GM12878 (cell line): ENCODE data around the gene TMEM238L. TPM values are rescaled to one million over a fixed set of nuclear protein-coding genes. Genes with fewer than 3 reads are reported as not detected.

ENCODE experiments used
- ATAC-seq: fragments of 200-7000 bp; cut with Tn5 transposase; 3 replicates; pipeline ENCODE4 v1.9.1; 2020; ENCODE audit warnings: mild to moderate bottlenecking, moderate library complexity
- BruUV-seq: library from RNA; stranded (reverse); fragments of 400-500 nt; replicated peaks from 2 replicates; lab custom pipeline; 2021; lab: Mats Ljungman, UMichigan
- CTCF ChIA-PET: fragments of 300-600 bp; sonication (Branson Sonifier 250); formaldehyde crosslinking; extraction: SDS; loops from one replicate; lab custom pipeline; 2021; ENCODE audit warnings: inconsistent platforms; lab: Yijun Ruan, JAX
- POLR2A ChIA-PET: fragments of 350-600 bp; formaldehyde crosslinking; extraction: SDS; loops from one replicate; lab custom pipeline; 2021; ENCODE audit warnings: inconsistent platforms; lab: Charles Lee
- RAD21 ChIA-PET: fragments of 300-600 bp; sonication (Branson Sonifier 250); formaldehyde crosslinking; loops from one replicate; lab custom pipeline; 2023; ENCODE audit warnings: antibody characterized with exemption; ENCODE audit not compliant: unreplicated experiment; lab: Charles Lee
- SMC1A ChIA-PET: fragments of 300-600 bp; sonication (Branson Sonifier 250); formaldehyde crosslinking; loops from one replicate; lab custom pipeline; 2023; ENCODE audit not compliant: unreplicated experiment, uncharacterized antibody; lab: Charles Lee
- DNase-seq: peaks from one replicate; pipeline ENCODE4 v3.0.0-alpha.2; 2011; ENCODE audit warnings: low read depth, low spot score
- FAIRE-seq: peaks from 3 replicates; lab custom pipeline; 2011; peaks lifted over from hg19 to GRCh38; lab: Jason Lieb, UNC
- H2AFZ ChIP-seq: 2 replicates; pipeline ENCODE4 v1.6.0; 2011; ENCODE audit warnings: low read depth, low read length, control low read depth; ENCODE audit not compliant: control insufficient read depth
- H3K27ac ChIP-seq: 2 replicates; pipeline ENCODE4 v1.5.1; 2011; ENCODE audit warnings: control low read depth; ENCODE audit not compliant: control insufficient read depth, insufficient read depth
- H3K27me3 ChIP-seq, 2 experiments: replicated peaks in 1 of 2; 2 replicates each; pipeline versions ENCODE4 v1.6.0 to v1.6.1; 2011; ENCODE audit warnings: low read length in 1 of 2; ENCODE audit not compliant: control insufficient read depth in 2 of 2, insufficient read depth in 2 of 2
- H3K36me3 ChIP-seq, 2 experiments: 2 replicates each; pipeline ENCODE4 v1.5.1; 2011; ENCODE audit warnings: low read length in 1 of 2; ENCODE audit not compliant: control insufficient read depth in 2 of 2, insufficient read depth in 2 of 2
- H3K4me1 ChIP-seq: 2 replicates; pipeline ENCODE4 v1.6.1; 2011; ENCODE audit warnings: mild to moderate bottlenecking, low read length, moderate library complexity, mixed read lengths; ENCODE audit not compliant: control insufficient read depth, insufficient read depth
- H3K4me2 ChIP-seq: 2 replicates; pipeline ENCODE4 v1.6.0; 2011; ENCODE audit warnings: control low read depth; ENCODE audit not compliant: control insufficient read depth, insufficient read depth
- H3K4me3 ChIP-seq: fragments of 200-600 bp; sonication (generic); 2 replicates; pipeline ENCODE4 v1.5.1; 2016
- H3K79me2 ChIP-seq: 2 replicates; pipeline ENCODE4 v1.6.0; 2011; ENCODE audit warnings: low read length; ENCODE audit not compliant: control insufficient read depth, insufficient read depth
- H3K9ac ChIP-seq: 2 replicates; pipeline ENCODE4 v1.8.0; 2011; ENCODE audit warnings: low read length, control low read depth, mixed read lengths; ENCODE audit not compliant: control insufficient read depth, insufficient read depth
- H3K9me3 ChIP-seq: replicated peaks from 3 replicates; pipeline ENCODE4 v1.5.1; 2011; ENCODE audit warnings: mild to moderate bottlenecking, low read length; ENCODE audit not compliant: control insufficient read depth, insufficient read depth
- H4K20me1 ChIP-seq: 2 replicates; pipeline ENCODE4 v1.6.0; 2011; ENCODE audit not compliant: control insufficient read depth, insufficient read depth
- DPF2 ChIP-seq: fragments of 450-650 bp; IDR thresholded peaks from 2 replicates; pipeline ENCODE4 v1.6.1; 2017; ENCODE audit warnings: mild to moderate bottlenecking
- RBBP5 ChIP-seq: fragments of 200-600 bp; sonication (generic); conservative IDR thresholded peaks from 2 replicates; pipeline ENCODE4 v1.6.1; 2016
- RELA ChIP-seq: fragments of 450-650 bp; IDR thresholded peaks from 2 replicates; pipeline ENCODE4 v1.8.0; 2014; ENCODE audit warnings: borderline replicate concordance; ENCODE audit not compliant: partially characterized antibody
- WGBS: methylation state at CpG from one replicate; pipeline ENCODE4 v1.1.6; 2016; ENCODE audit warnings: low lambda C conversion rate; ENCODE audit not compliant: insufficient replicate concordance, insufficient coverage; ENCODE audit errors: missing lambda C conversion rate; 5-methylcytosine and 5-hydroxymethylcytosine counted together
- in situ Hi-C: fragments of 300-500 bp; cut with MboI; formaldehyde crosslinking; loops from 9 replicates; pipeline ENCODE4 v1.14.3; 2018; ENCODE audit warnings: mixed read lengths
- intact Hi-C: fragments of 100-400 bp; cut with micrococcal nuclease; formaldehyde crosslinking; loops from one replicate; pipeline ENCODE4 v1.14.2; 2022; ENCODE audit not compliant: unreplicated experiment
- polyA plus RNA-seq, 11 experiments: library from polyadenylated mRNA; depleted of rRNA in 4 of 11; unstranded in 6 of 11; stranded (reverse) in 5 of 11; fragments of >200 nt; fragmentation: Nextera tagmentation in 4 of 11; fragmentation: Illumina TruSeq in 1 of 11; extraction: Ambion mirVana in 4 of 11; extraction: Trizol in 1 of 11; gene quantifications; 1 replicate in 1 of 11; 2 replicates in 10 of 11; pipeline versions ENCODE4 v1.2.1 to v1.2.3, GENCODE V29; 2011 to 2016; ENCODE audit warnings: inconsistent platforms in 2 of 11, missing spikeins in 2 of 11, low read depth in 1 of 11
- total RNA-seq, 4 experiments: library from RNA; depleted of rRNA in 3 of 4; stranded (reverse); fragments of >200 nt in 3 of 4; fragmentation: Illumina TruSeq in 1 of 4; extraction: Trizol in 1 of 4; gene quantifications; 2 replicates each; pipeline versions ENCODE4 v1.2.1 to v1.2.3, GENCODE V29; 2013 to 2021
- TF ChIP-seq, protein P1 (sequence below): fragments of 450-650 bp; IDR thresholded peaks from 2 replicates; pipeline ENCODE4 v1.6.1; 2017; ENCODE audit warnings: mild to moderate bottlenecking
- TF ChIP-seq, protein P2 (sequence below): fragments of 450-650 bp; formaldehyde crosslinking; IDR thresholded peaks from 2 replicates; pipeline ENCODE4 v1.4.0; 2020; ENCODE audit warnings: mild to moderate bottlenecking, moderate library complexity
- TF ChIP-seq, protein P3 (sequence below): fragments of 450-650 bp; conservative IDR thresholded peaks from 2 replicates; pipeline ENCODE4 v1.6.1; 2017; ENCODE audit warnings: mild to moderate bottlenecking, moderate library complexity
- TF ChIP-seq, protein P4 (sequence below): IDR thresholded peaks from 2 replicates; pipeline ENCODE4 v1.6.1; 2011; ENCODE audit warnings: low read depth, mild to moderate bottlenecking, low read length, moderate library complexity, borderline replicate concordance; ENCODE audit errors: extremely low read depth

Gene TMEM238L
- total and polyA plus RNA-seq, 10 of the 15 experiments (the other 5 are each of a cell fraction or from before 2014, with no cell fraction given) = not detected

DNA sequence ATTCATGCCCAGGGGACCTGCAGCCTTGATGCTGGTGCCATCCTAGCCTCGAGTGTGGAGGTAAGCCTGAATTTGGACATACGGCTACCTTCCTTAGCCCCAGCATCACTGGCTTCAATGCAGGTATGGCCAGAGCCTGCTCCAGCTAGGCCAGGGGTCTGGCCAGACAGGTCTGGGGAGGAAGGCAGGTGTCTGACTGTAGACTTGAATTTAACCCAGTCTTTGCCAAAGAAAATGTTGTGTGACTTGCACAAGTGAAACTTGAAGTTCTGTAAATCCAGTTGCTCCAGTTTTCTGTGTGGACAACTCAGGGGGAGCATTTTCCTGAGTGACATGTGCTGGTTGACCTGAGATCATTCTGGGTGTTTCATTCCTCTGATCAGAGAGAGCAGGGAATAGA lies 32.8 kb downstream of the TMEM238L start:
- no peak overlapping the region for H3K27ac ChIP-seq
- DNase-seq (no peak), FAIRE-seq (no peak), ATAC-seq (no peak)
- intact Hi-C loops (no loop called here), in situ Hi-C loops (no loop called here)
- ChIA-PET SMC1A (interaction anchor here (0.6 kb wide), 1 partner anchor 20 kb away, joined by 4 read pairs; no protein-coding TSS in a partner anchor), CTCF (no interaction called here), RAD21 (no interaction called here), POLR2A (no interaction called here)
- H3K4me1 ChIP-seq = no peaks in the 10 kb centered on the region
- 54% methylated on average over 2 of the region's 2 CpGs for WGBS
- peaks cover 4% of the 10 kb centered on the region; the same call in 2 of the 3 replicates for H3K9me3 ChIP-seq
- H3K4me3 ChIP-seq = no peak overlapping the region
- BruUV-seq = no TSS peak
- H3K4me2 ChIP-seq = no peak overlapping the region
- no peak overlapping the region for H3K9ac ChIP-seq
- TF ChIP-seq, protein P1, sequence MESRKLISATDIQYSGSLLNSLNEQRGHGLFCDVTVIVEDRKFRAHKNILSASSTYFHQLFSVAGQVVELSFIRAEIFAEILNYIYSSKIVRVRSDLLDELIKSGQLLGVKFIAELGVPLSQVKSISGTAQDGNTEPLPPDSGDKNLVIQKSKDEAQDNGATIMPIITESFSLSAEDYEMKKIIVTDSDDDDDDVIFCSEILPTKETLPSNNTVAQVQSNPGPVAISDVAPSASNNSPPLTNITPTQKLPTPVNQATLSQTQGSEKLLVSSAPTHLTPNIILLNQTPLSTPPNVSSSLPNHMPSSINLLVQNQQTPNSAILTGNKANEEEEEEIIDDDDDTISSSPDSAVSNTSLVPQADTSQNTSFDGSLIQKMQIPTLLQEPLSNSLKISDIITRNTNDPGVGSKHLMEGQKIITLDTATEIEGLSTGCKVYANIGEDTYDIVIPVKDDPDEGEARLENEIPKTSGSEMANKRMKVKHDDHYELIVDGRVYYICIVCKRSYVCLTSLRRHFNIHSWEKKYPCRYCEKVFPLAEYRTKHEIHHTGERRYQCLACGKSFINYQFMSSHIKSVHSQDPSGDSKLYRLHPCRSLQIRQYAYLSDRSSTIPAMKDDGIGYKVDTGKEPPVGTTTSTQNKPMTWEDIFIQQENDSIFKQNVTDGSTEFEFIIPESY = no peak
- TF ChIP-seq RELA (no peak), DPF2 (no peak), RBBP5 (no peak)
- TF ChIP-seq, protein P2, sequence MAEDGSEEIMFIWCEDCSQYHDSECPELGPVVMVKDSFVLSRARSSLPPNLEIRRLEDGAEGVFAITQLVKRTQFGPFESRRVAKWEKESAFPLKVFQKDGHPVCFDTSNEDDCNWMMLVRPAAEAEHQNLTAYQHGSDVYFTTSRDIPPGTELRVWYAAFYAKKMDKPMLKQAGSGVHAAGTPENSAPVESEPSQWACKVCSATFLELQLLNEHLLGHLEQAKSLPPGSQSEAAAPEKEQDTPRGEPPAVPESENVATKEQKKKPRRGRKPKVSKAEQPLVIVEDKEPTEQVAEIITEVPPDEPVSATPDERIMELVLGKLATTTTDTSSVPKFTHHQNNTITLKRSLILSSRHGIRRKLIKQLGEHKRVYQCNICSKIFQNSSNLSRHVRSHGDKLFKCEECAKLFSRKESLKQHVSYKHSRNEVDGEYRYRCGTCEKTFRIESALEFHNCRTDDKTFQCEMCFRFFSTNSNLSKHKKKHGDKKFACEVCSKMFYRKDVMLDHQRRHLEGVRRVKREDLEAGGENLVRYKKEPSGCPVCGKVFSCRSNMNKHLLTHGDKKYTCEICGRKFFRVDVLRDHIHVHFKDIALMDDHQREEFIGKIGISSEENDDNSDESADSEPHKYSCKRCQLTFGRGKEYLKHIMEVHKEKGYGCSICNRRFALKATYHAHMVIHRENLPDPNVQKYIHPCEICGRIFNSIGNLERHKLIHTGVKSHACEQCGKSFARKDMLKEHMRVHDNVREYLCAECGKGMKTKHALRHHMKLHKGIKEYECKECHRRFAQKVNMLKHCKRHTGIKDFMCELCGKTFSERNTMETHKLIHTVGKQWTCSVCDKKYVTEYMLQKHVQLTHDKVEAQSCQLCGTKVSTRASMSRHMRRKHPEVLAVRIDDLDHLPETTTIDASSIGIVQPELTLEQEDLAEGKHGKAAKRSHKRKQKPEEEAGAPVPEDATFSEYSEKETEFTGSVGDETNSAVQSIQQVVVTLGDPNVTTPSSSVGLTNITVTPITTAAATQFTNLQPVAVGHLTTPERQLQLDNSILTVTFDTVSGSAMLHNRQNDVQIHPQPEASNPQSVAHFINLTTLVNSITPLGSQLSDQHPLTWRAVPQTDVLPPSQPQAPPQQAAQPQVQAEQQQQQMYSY (CRISPR knock-in tag) = no peak
- TF ChIP-seq, protein P3, sequence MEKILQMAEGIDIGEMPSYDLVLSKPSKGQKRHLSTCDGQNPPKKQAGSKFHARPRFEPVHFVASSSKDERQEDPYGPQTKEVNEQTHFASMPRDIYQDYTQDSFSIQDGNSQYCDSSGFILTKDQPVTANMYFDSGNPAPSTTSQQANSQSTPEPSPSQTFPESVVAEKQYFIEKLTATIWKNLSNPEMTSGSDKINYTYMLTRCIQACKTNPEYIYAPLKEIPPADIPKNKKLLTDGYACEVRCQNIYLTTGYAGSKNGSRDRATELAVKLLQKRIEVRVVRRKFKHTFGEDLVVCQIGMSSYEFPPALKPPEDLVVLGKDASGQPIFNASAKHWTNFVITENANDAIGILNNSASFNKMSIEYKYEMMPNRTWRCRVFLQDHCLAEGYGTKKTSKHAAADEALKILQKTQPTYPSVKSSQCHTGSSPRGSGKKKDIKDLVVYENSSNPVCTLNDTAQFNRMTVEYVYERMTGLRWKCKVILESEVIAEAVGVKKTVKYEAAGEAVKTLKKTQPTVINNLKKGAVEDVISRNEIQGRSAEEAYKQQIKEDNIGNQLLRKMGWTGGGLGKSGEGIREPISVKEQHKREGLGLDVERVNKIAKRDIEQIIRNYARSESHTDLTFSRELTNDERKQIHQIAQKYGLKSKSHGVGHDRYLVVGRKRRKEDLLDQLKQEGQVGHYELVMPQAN = no peak
- TF ChIP-seq, protein P4, sequence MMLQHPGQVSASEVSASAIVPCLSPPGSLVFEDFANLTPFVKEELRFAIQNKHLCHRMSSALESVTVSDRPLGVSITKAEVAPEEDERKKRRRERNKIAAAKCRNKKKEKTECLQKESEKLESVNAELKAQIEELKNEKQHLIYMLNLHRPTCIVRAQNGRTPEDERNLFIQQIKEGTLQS = no peak
- H3K27me3 ChIP-seq = no peaks in the 10 kb centered on the region
- no peaks in the 10 kb centered on the region for H3K36me3 ChIP-seq
- H4K20me1 ChIP-seq = no peaks in the 10 kb centered on the region
- H2AFZ ChIP-seq = no peak overlapping the region
- no peaks in the 10 kb centered on the region for H3K79me2 ChIP-seq
